Testis (tissue), 3 donors: ENCODE results near the gene LMTK3. TPM values are rescaled to one million over a fixed set of nuclear protein-coding genes. Genes with fewer than 3 reads are reported as not detected.
A peak's percentile ranks its signal among the peaks of the same experiment; 100 is the strongest.

Experiments used
- DNase-seq: peaks from one replicate; pipeline ENCODE4 v3.0.0-alpha.2; 2019
- H3K27ac ChIP-seq, 2 donors: fragments of 200-600 bp; sonication (generic); one replicate each; pipeline ENCODE4 v1.5.1; 2019
- H3K27me3 ChIP-seq: fragments of 200-600 bp; sonication (generic); one replicate; pipeline ENCODE4 v1.5.1; 2019
- H3K36me3 ChIP-seq: fragments of 200-600 bp; sonication (generic); one replicate; pipeline ENCODE4 v1.5.1; 2017; ENCODE audit warnings: low read depth; ENCODE audit errors: missing control alignments
- H3K4me1 ChIP-seq: fragments of 200-600 bp; sonication (generic); one replicate; pipeline ENCODE4 v1.5.1; 2019
- H3K4me3 ChIP-seq, 2 donors: fragments of 200-600 bp; sonication (generic); one replicate each; pipeline ENCODE4 v1.5.1; 2017 to 2019
- H3K9me3 ChIP-seq: fragments of 200-600 bp; sonication (generic); one replicate; pipeline ENCODE4 v1.5.1; 2017
- CTCF ChIP-seq, 3 experiments: fragments of 450-650 bp in 2 of 3; fragments of 200-600 bp in 1 of 3; sonication (generic) in 1 of 3; IDR thresholded peaks; one replicate each; pipeline ENCODE4 v1.5.1; 2016 to 2019; ENCODE audit warnings: antibody characterized with exemption in 3 of 3, mild to moderate bottlenecking in 2 of 3, moderate library complexity in 1 of 3
- POLR2A ChIP-seq: fragments of 450-650 bp; IDR thresholded peaks from one replicate; pipeline ENCODE4 v1.6.1; 2017; ENCODE audit warnings: antibody characterized with exemption, mild to moderate bottlenecking, moderate library complexity
- WGBS, 2 donors: methylation state at CpG; one replicate each; pipeline ENCODE4 v1.1.5; 2018; 5-methylcytosine and 5-hydroxymethylcytosine counted together
- intact Hi-C: fragments of 100-400 bp; cut with DNase I; formaldehyde crosslinking; loops from one replicate; pipeline ENCODE4 v1.15.1; 2023; ENCODE audit warnings: low total_unique reads
- polyA plus RNA-seq: library from polyadenylated mRNA; stranded (reverse); fragments of 350-450 nt; fragmentation: Illumina TruSeq; extraction: RNeasy Lipid Tissue Mini Kit (QIAGEN cat#74804); gene quantifications from one replicate; pipeline ENCODE4 v1.2.3, GENCODE V29; 2014; ENCODE audit warnings: low read depth, low replicate concordance; ENCODE audit not compliant: insufficient read depth
- total RNA-seq, 2 donors: library from RNA; depleted of rRNA; stranded (reverse); fragments of >200 nt; gene quantifications; one replicate each; pipeline ENCODE4 v1.2.3, GENCODE V29; 2016

LMTK3 gene
- total and polyA plus RNA-seq, 3 donors from 2014 or later: 0.62 to 1.7 (median 0.96) TPM

GRCh38 chr19:48508729-48509411 lies 2.8 kb downstream of the LMTK3 start:
- H3K9me3 ChIP-seq: no peaks in the 10 kb centered on the region
- H3K4me1 ChIP-seq: peaks cover 6% of the 10 kb centered on the region
- no peak overlapping the region for H3K4me3 ChIP-seq
- H3K27ac ChIP-seq: no peak overlapping the region
- intact Hi-C loops: loop anchor here (10.0 kb wide), 1 partner anchor 76 kb away; no protein-coding TSS in a partner anchor
- WGBS, 2 donors: 36 to 77% methylated on average over 21 to 32 of the region's 32 CpGs
- TF ChIP-seq POLR2A: no peak
- no peaks in the 10 kb centered on the region for H3K36me3 ChIP-seq
- no peaks in the 10 kb centered on the region for H3K27me3 ChIP-seq
- DNase-seq: no peak

GRCh38 chr19:48507911-48508439 lies 3.7 kb downstream of the LMTK3 start:
- H3K4me1 ChIP-seq: no peaks in the 10 kb centered on the region
- intact Hi-C loops: loop anchor here (10.0 kb wide), 1 partner anchor 77 kb away; no protein-coding TSS in a partner anchor
- DNase-seq: no peak
- no peaks in the 10 kb centered on the region for H3K9me3 ChIP-seq
- no peak overlapping the region for H3K4me3 ChIP-seq
- 87 to 91% methylated on average over 7 of the region's 7 CpGs for WGBS, 2 donors
- H3K27me3 ChIP-seq: no peaks in the 10 kb centered on the region
- H3K27ac ChIP-seq: no peak overlapping the region
- no peaks in the 10 kb centered on the region for H3K36me3 ChIP-seq
- no peak for TF ChIP-seq CTCF (IDR thresholded peaks at IDR 0.05)
- TF ChIP-seq POLR2A: no peak

DNA sequence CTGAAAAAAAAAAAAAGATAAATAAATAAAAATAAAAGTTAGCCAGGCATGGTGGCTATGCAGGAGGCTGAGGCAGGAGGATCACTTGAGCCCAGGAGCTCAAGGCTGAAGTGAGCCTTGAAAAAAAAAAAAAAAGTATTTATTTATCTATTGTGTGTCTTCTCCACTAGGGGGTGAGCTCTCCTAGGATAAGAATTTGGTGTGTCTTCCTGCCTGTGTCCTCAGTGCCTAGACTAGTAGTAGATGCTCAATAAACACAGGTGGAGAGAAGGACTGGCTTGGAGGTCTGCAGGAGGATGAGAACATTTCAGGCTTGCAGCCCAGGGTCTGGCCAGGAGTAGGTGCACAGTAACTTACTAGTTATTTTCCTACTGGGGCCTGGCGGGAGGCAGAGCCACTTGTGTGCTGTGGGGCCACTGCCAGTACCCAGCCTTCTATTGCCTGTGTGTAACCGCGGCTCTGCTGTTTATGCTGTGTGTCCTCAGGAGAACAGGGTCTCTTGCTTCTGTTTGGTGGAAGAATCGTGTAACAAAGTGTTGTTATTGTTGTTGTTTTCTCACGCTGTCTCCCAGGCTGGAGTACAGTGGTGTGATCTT lies 5.4 kb downstream of the LMTK3 start:
- no peak for DNase-seq
- H3K36me3 ChIP-seq: no peaks in the 10 kb centered on the region
- TF ChIP-seq CTCF (IDR thresholded peaks at IDR 0.05) (peak; percentile 49 to 55 (median 50)), POLR2A (no peak)
- no peaks in the 10 kb centered on the region for H3K9me3 ChIP-seq
- no peaks in the 10 kb centered on the region for H3K27me3 ChIP-seq
- WGBS, 2 donors: 63 to 75% methylated on average over 5 of the region's 5 CpGs
- no peak overlapping the region for H3K27ac ChIP-seq
- intact Hi-C loops: loop anchor here (10.0 kb wide), 1 partner anchor 79 kb away; no protein-coding TSS in a partner anchor
- H3K4me1 ChIP-seq: no peaks in the 10 kb centered on the region
- no peak overlapping the region for H3K4me3 ChIP-seq

- no peaks in the 10 kb centered on the region for H3K36me3 ChIP-seq
- DNase-seq: no peak
- TF ChIP-seq POLR2A: no peak
- no peak for TF ChIP-seq CTCF (IDR thresholded peaks at IDR 0.05)
Observed at GRCh38 chr19:48502350-48503018, 9.2 kb downstream of the LMTK3 start.

More at GRCh38 chr19:48502350-48503018, 9.2 kb downstream of the LMTK3 start:
- Histone ChIP-seq H3K27ac (no peak overlapping the region), H3K4me1 (no peaks in the 10 kb centered on the region), H3K27me3 (no peaks in the 10 kb centered on the region), H3K9me3 (no peaks in the 10 kb centered on the region), H3K4me3 (peak overlapping the region in 1 of 2 donors; percentile 13)
- intact Hi-C loops: loop anchor here (10.0 kb wide), 1 partner anchor 82 kb away; no protein-coding TSS in a partner anchor
- WGBS, 2 donors: 28 to 29% methylated on average over 23 to 27 of the region's 27 CpGs
